Transverse colon (tissue), 4 donors: ENCODE measurements around the gene EVC.

Experiments used
- EP300 ChIP-seq: sonication (generic); formaldehyde crosslinking; IDR thresholded peaks from one replicate; pipeline ENCODE4 v1.6.1; 2017; ENCODE audit warnings: antibody characterized with exemption, low read depth
- POLR2A ChIP-seq: fragments of 450-650 bp; IDR thresholded peaks from one replicate; pipeline ENCODE4 v1.6.1; 2016; ENCODE audit warnings: antibody characterized with exemption, mild to moderate bottlenecking, moderate library complexity
- POLR2AphosphoS5 ChIP-seq, 3 donors: sonication (generic); formaldehyde crosslinking; IDR thresholded peaks; one replicate each; pipeline ENCODE4 v1.6.1; 2016; ENCODE audit warnings: antibody characterized with exemption in 3 of 3
- TF ChIP-seq, protein P1 (sequence below), 5 experiments: fragments of 200-600 bp in 3 of 5; fragments of 450-650 bp in 2 of 5; sonication (generic) in 3 of 5; IDR thresholded peaks; 1 replicate in 2 of 5; 2 replicates in 3 of 5; pipeline ENCODE4 v1.5.1; 2016 to 2017; ENCODE audit warnings: antibody characterized with exemption in 5 of 5, inconsistent platforms in 3 of 5, mild to moderate bottlenecking in 2 of 5, moderate library complexity in 1 of 5

GRCh38 chr4:5751666-5752375 lies 40.8 kb downstream of the EVC start:
- TF ChIP-seq POLR2A: no peak
- TF ChIP-seq, protein P1, sequence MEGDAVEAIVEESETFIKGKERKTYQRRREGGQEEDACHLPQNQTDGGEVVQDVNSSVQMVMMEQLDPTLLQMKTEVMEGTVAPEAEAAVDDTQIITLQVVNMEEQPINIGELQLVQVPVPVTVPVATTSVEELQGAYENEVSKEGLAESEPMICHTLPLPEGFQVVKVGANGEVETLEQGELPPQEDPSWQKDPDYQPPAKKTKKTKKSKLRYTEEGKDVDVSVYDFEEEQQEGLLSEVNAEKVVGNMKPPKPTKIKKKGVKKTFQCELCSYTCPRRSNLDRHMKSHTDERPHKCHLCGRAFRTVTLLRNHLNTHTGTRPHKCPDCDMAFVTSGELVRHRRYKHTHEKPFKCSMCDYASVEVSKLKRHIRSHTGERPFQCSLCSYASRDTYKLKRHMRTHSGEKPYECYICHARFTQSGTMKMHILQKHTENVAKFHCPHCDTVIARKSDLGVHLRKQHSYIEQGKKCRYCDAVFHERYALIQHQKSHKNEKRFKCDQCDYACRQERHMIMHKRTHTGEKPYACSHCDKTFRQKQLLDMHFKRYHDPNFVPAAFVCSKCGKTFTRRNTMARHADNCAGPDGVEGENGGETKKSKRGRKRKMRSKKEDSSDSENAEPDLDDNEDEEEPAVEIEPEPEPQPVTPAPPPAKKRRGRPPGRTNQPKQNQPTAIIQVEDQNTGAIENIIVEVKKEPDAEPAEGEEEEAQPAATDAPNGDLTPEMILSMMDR (IDR thresholded peaks at IDR 0.05): no peak
- TF ChIP-seq EP300: no peak
- TF ChIP-seq POLR2AphosphoS5 (IDR thresholded peaks at IDR 0.05): no peak
